ENCODE measurements around the gene ZNF281. TPM values are rescaled to one million over a fixed set of nuclear protein-coding genes. Genes with fewer than 3 reads are reported as not detected.

The ZNF281 gene
- total RNA-seq, 1 experiment from 2014 or later = 18.8 TPM

- Histone ChIP-seq H2AFZ (no peak overlapping the region), H3K4me2 (no peak overlapping the region), H3K27me3 (ENCODE audit: insufficient read depth, low read depth) (no peaks in the 10 kb centered on the region), H3K9me2 (ENCODE audit: insufficient read depth) (no peaks in the 10 kb centered on the region), H3K9me3 (ENCODE audit: insufficient read depth, low read depth) (no peaks in the 10 kb centered on the region), H3K27ac (no peak overlapping the region), H3K4me3 (no peak overlapping the region), H3K79me2 (ENCODE audit: low read depth) (no peaks in the 10 kb centered on the region), H4K20me1 (ENCODE audit: insufficient read depth) (no peaks in the 10 kb centered on the region), H3K4me1 (replicated peaks; ENCODE audit: insufficient read depth) (peaks cover 26% of the 10 kb centered on the region), H3F3A (ENCODE audit: insufficient read depth, low read depth) (peaks cover 4% of the 10 kb centered on the region), H3K36me3 (ENCODE audit: low read depth) (no peaks in the 10 kb centered on the region)
- intact Hi-C loops (cut with micrococcal nuclease; ENCODE audit: unreplicated experiment) = loop anchor here (5.0 kb wide), 1 partner anchor 48 kb away; no protein-coding TSS in a partner anchor
- no peak for TF ChIP-seq EZH2 (IDR thresholded peaks at IDR 0.05; ENCODE audit: low read depth)
- TF ChIP-seq CTCF (conservative IDR thresholded peaks at IDR 0.05) = no peak
- peak in 1 of 2 experiments; percentile 12 for DNase-seq
- POLR2A ChIA-PET (ENCODE audit: unreplicated experiment) = no interaction called here
- no TSS peak for BruUV-seq (replicated peaks)
- CTCF ChIA-PET = no interaction called here
Measured at GRCh38 chr1:200429221-200429751, 19.4 kb upstream of the ZNF281 start.

DNA sequence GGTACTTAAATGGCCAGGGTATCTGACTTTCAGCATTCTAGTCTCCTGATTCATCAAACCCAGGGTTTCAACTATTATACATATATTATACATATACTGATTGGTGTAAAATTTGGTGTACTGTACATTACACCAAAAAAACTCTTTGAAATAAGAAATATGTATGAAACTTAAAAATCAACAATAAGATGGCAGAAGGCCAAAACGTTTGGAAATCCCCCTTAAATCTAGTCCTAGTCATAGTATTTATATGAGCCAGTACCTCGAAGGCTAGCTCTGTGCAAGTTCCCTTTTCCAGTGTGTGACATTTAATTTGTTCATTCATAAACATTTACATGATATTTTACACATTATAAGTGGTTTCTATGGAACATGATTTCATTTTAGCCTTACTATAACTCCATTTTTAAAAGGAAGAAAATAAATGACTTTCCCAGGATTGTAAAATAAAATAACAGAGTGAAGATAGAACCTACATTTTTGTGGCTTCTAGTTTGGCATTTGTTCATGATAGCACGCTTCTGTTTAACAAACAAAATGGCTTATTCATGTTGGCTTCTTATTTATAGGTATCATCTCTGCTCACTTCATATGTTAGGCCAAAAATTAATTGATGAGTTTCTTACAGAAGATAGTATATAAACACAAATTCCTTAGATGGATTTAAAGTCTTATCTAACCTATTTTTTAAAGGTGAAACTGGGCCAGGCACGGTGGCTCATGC is 18.8 kb upstream of the ZNF281 start:
- Histone ChIP-seq H4K20me1 (ENCODE audit: insufficient read depth) (no peaks in the 10 kb centered on the region), H3K79me2 (ENCODE audit: low read depth) (no peaks in the 10 kb centered on the region), H3K4me3 (no peak overlapping the region), H3K4me2 (no peak overlapping the region), H3F3A (ENCODE audit: insufficient read depth, low read depth) (peaks cover 4% of the 10 kb centered on the region), H3K36me3 (ENCODE audit: low read depth) (no peaks in the 10 kb centered on the region), H3K4me1 (replicated peaks; ENCODE audit: insufficient read depth) (peaks cover 26% of the 10 kb centered on the region), H3K9me3 (ENCODE audit: insufficient read depth, low read depth) (no peaks in the 10 kb centered on the region), H2AFZ (no peak overlapping the region), H3K27me3 (ENCODE audit: insufficient read depth, low read depth) (no peaks in the 10 kb centered on the region), H3K27ac (peak overlapping the region; percentile 15; the same call in 1 of the 2 replicates), H3K9me2 (ENCODE audit: insufficient read depth) (no peaks in the 10 kb centered on the region)
- BruUV-seq (replicated peaks) = no TSS peak
- POLR2A ChIA-PET (ENCODE audit: unreplicated experiment) = no interaction called here
- TF ChIP-seq EZH2 (IDR thresholded peaks at IDR 0.05; ENCODE audit: low read depth) (no peak), CTCF (conservative IDR thresholded peaks at IDR 0.05) (no peak)
- intact Hi-C loops (cut with micrococcal nuclease; ENCODE audit: unreplicated experiment) = loop anchor here (5.0 kb wide), 1 partner anchor 49 kb away; no protein-coding TSS in a partner anchor
- CTCF ChIA-PET = no interaction called here
- no peak for DNase-seq

GRCh38 chr1:200427744-200428143 is 17.9 kb upstream of the ZNF281 start:
- TF ChIP-seq CTCF (conservative IDR thresholded peaks at IDR 0.05) = no peak
- no peak for TF ChIP-seq EZH2 (IDR thresholded peaks at IDR 0.05; ENCODE audit: low read depth)
- H2AFZ ChIP-seq = no peak overlapping the region
- H3K36me3 ChIP-seq (ENCODE audit: low read depth) = no peaks in the 10 kb centered on the region
- H3K27me3 ChIP-seq (ENCODE audit: insufficient read depth, low read depth) = no peaks in the 10 kb centered on the region
- no peaks in the 10 kb centered on the region for H3K9me2 ChIP-seq (ENCODE audit: insufficient read depth)
- no peaks in the 10 kb centered on the region for H4K20me1 ChIP-seq (ENCODE audit: insufficient read depth)
- H3F3A ChIP-seq (ENCODE audit: insufficient read depth, low read depth) = peaks cover 4% of the 10 kb centered on the region
- no peak overlapping the region for H3K4me3 ChIP-seq
- no peak overlapping the region for H3K4me2 ChIP-seq
- no peaks in the 10 kb centered on the region for H3K9me3 ChIP-seq (ENCODE audit: insufficient read depth, low read depth)
- no TSS peak for BruUV-seq (replicated peaks)
- ChIA-PET CTCF (no interaction called here), POLR2A (ENCODE audit: unreplicated experiment) (no interaction called here)
- intact Hi-C loops (cut with micrococcal nuclease; ENCODE audit: unreplicated experiment) = loop anchor here (5.0 kb wide), 1 partner anchor 50 kb away; no protein-coding TSS in a partner anchor
- no peaks in the 10 kb centered on the region for H3K79me2 ChIP-seq (ENCODE audit: low read depth)
- H3K27ac ChIP-seq = no peak overlapping the region
- no peak for DNase-seq
- peaks cover 26% of the 10 kb centered on the region for H3K4me1 ChIP-seq (replicated peaks; ENCODE audit: insufficient read depth)

Data from PC-9 (cell line).